Liver (tissue), 9 donors: ENCODE results near the gene HOXD12. TPM values are rescaled to one million over a fixed set of nuclear protein-coding genes. Genes with fewer than 3 reads are reported as not detected.

ENCODE experiments used
- DNase-seq: peaks from one replicate; pipeline ENCODE4 v3.0.0-alpha.2; 2017; ENCODE audit warnings: low spot score
- H3K27ac ChIP-seq, 2 donors: one replicate each; pipeline ENCODE4 v1.7.0; 2013; ENCODE audit warnings: inconsistent platforms in 2 of 2, low read length in 2 of 2, control low read depth in 1 of 2, low read depth in 1 of 2, mild to moderate bottlenecking in 1 of 2
- H3K27me3 ChIP-seq, 4 donors: one replicate each; pipeline versions ENCODE4 v1.6.1 to v1.7.0; 2013; ENCODE audit warnings: low read length in 3 of 4, inconsistent platforms in 1 of 4, mild to moderate bottlenecking in 1 of 4, moderate library complexity in 1 of 4; ENCODE audit not compliant: control insufficient read depth in 4 of 4, insufficient read depth in 4 of 4
- H3K36me3 ChIP-seq, 4 donors: one replicate each; pipeline versions ENCODE4 v1.6.1 to v1.7.0; 2013; ENCODE audit warnings: low read length in 3 of 4, mild to moderate bottlenecking in 3 of 4, low read depth in 1 of 4, moderate library complexity in 1 of 4; ENCODE audit not compliant: control insufficient read depth in 4 of 4, insufficient read depth in 3 of 4
- H3K4me1 ChIP-seq, 4 donors: one replicate each; pipeline versions ENCODE4 v1.6.1 to v1.7.0; 2013; ENCODE audit warnings: low read length in 3 of 4, mild to moderate bottlenecking in 3 of 4, moderate library complexity in 1 of 4; ENCODE audit not compliant: control insufficient read depth in 4 of 4, insufficient read depth in 4 of 4
- H3K4me3 ChIP-seq, 3 donors: one replicate each; pipeline versions ENCODE4 v1.6.1 to v1.7.0; 2013; ENCODE audit warnings: low read length in 3 of 3, control low read depth in 1 of 3, low read depth in 1 of 3, mild to moderate bottlenecking in 1 of 3
- H3K9ac ChIP-seq, 2 donors: one replicate each; pipeline ENCODE4 v1.7.0; 2013; ENCODE audit warnings: low read length in 2 of 2, mild to moderate bottlenecking in 2 of 2, moderate library complexity in 2 of 2, control low read depth in 1 of 2, low read depth in 1 of 2
- H3K9me3 ChIP-seq, 4 donors: one replicate each; pipeline versions ENCODE4 v1.6.1 to v1.7.0; 2013; ENCODE audit warnings: low read length in 3 of 4; ENCODE audit not compliant: control insufficient read depth in 4 of 4
- ATF3 ChIP-seq: IDR thresholded peaks from 2 replicates; pipeline ENCODE4 v1.6.1; 2016; ENCODE audit warnings: antibody characterized with exemption
- CTCF ChIP-seq: fragments of 150-350 bp; IDR thresholded peaks from 2 replicates; pipeline ENCODE4 v1.5.1; 2017; ENCODE audit warnings: improper control_type of control experiment, low read depth, low read length; ENCODE audit not compliant: missing input control
- FOXA1 ChIP-seq: IDR thresholded peaks from 2 replicates; pipeline ENCODE4 v1.6.1; 2016; ENCODE audit warnings: antibody characterized with exemption
- FOXA2 ChIP-seq: IDR thresholded peaks from 2 replicates; pipeline ENCODE4 v1.6.1; 2016; ENCODE audit warnings: antibody characterized with exemption
- GABPA ChIP-seq, 2 donors: IDR thresholded peaks in 1 of 2; conservative IDR thresholded peaks in 1 of 2; 2 replicates each; pipeline ENCODE4 v1.6.1; 2016; ENCODE audit warnings: antibody characterized with exemption in 2 of 2, mild to moderate bottlenecking in 1 of 2, moderate library complexity in 1 of 2
- HNF4A ChIP-seq, 2 donors: conservative IDR thresholded peaks; 2 replicates each; pipeline ENCODE4 v1.6.1; 2016; ENCODE audit warnings: antibody characterized with exemption in 2 of 2, mild to moderate bottlenecking in 2 of 2
- HNF4G ChIP-seq: IDR thresholded peaks from 2 replicates; pipeline ENCODE4 v1.6.1; 2016; ENCODE audit warnings: antibody characterized with exemption
- JUND ChIP-seq, 2 donors: IDR thresholded peaks; 2 replicates each; pipeline ENCODE4 v1.6.1; 2016; ENCODE audit warnings: antibody characterized with exemption in 2 of 2
- MAX ChIP-seq: IDR thresholded peaks from 2 replicates; pipeline ENCODE4 v1.6.1; 2016; ENCODE audit warnings: antibody characterized with exemption
- NR2F2 ChIP-seq: IDR thresholded peaks from 2 replicates; pipeline ENCODE4 v1.6.1; 2016; ENCODE audit warnings: antibody characterized with exemption
- RAD21 ChIP-seq, 2 donors: IDR thresholded peaks; 2 replicates each; pipeline ENCODE4 v1.6.1; 2016; ENCODE audit warnings: antibody characterized with exemption in 2 of 2, mild to moderate bottlenecking in 2 of 2
- REST ChIP-seq: IDR thresholded peaks from 2 replicates; pipeline ENCODE4 v1.6.1; 2016; ENCODE audit warnings: antibody characterized with exemption, mild to moderate bottlenecking
- SP1 ChIP-seq: IDR thresholded peaks from 2 replicates; pipeline ENCODE4 v1.6.1; 2018; ENCODE audit warnings: antibody characterized with exemption, mild to moderate bottlenecking
- TAF1 ChIP-seq: conservative IDR thresholded peaks from 2 replicates; pipeline ENCODE4 v1.6.1; 2016; ENCODE audit warnings: antibody characterized with exemption, mild to moderate bottlenecking
- YY1 ChIP-seq: IDR thresholded peaks from 2 replicates; pipeline ENCODE4 v1.6.1; 2016; ENCODE audit warnings: antibody characterized with exemption, mild to moderate bottlenecking
- ZBTB33 ChIP-seq: IDR thresholded peaks from 2 replicates; pipeline ENCODE4 v1.6.1; 2016; ENCODE audit warnings: antibody characterized with exemption
- WGBS: extraction: QIAGEN DNeasy Blood & Tissue Kit; methylation state at CpG from one replicate; pipeline ENCODE4 v1.1.7; 2013; 5-methylcytosine and 5-hydroxymethylcytosine counted together
- polyA plus RNA-seq, 2 donors: library from polyadenylated mRNA; stranded (reverse) in 1 of 2; unstranded in 1 of 2; fragments of 200-250 nt in 1 of 2; fragments of >200 nt in 1 of 2; fragmentation: Nextera tagmentation in 1 of 2; extraction: Ambion mirVana in 1 of 2; gene quantifications; one replicate each; pipeline versions ENCODE4 v1.2.1 to v1.2.3, GENCODE V29; 2013 to 2015
- total RNA-seq, 2 donors: library from RNA; depleted of rRNA; stranded (reverse); fragments of >200 nt; gene quantifications; one replicate each; pipeline ENCODE4 v1.2.3, GENCODE V29; 2014
- donor health status: healthy.
- donor health status: healthy.
- donor health status: healthy.
- donor health status: healthy.
- donor health status: healthy.

Gene HOXD12
- total and polyA plus RNA-seq, 4 donors, result not detected

GRCh38 chr2:176134035-176134434, 34.4 kb downstream of the HOXD12 start (continued):
- TF ChIP-seq ZBTB33 (no peak), MAX (no peak), NR2F2 (no peak), JUND (IDR thresholded peaks at IDR 0.05) (no peak)

- Histone ChIP-seq H3K27ac (no peak overlapping the region), H3K9me3 (peaks cover 0 to 11% (median 0%) of the 10 kb centered on the region in 4 donors), H3K36me3 (no peaks in the 10 kb centered on the region), H3K4me3 (no peak overlapping the region), H3K9ac (no peak overlapping the region), H3K4me1 (peaks cover 5 to 19% (median 10%) of the 10 kb centered on the region in 4 donors), H3K27me3 (peaks cover 12 to 64% (median 27%) of the 10 kb centered on the region in 4 donors)
- TF ChIP-seq MAX (no peak), RAD21 (IDR thresholded peaks at IDR 0.05) (peak in 1 of 2 donors; percentile 9)
- DNase-seq, result no peak
Observed at GRCh38 chr2:176135035-176135440, 35.4 kb downstream of the HOXD12 start.

GRCh38 chr2:176136374-176137251, 37.0 kb downstream of the HOXD12 start:
- Histone ChIP-seq H3K9ac (no peak overlapping the region), H3K36me3 (no peaks in the 10 kb centered on the region), H3K27ac (no peak overlapping the region), H3K4me1 (peaks cover 9 to 24% (median 15%) of the 10 kb centered on the region in 4 donors), H3K4me3 (peak overlapping the region in 1 of 3 donors; percentile 23), H3K9me3 (peaks cover 0 to 4% (median 0%) of the 10 kb centered on the region in 4 donors), H3K27me3 (peaks cover 11 to 55% (median 24%) of the 10 kb centered on the region in 4 donors)
- DNase-seq, result no peak
- no peak for TF ChIP-seq CTCF
- TF ChIP-seq ATF3, result no peak
- TF ChIP-seq NR2F2, result no peak
- no peak for TF ChIP-seq JUND (IDR thresholded peaks at IDR 0.05)
- TF ChIP-seq FOXA1, result no peak
- TF ChIP-seq FOXA2, result no peak
- TF ChIP-seq REST, result no peak
- no peak for TF ChIP-seq SP1
- no peak for TF ChIP-seq HNF4A (conservative IDR thresholded peaks at IDR 0.05)
- TF ChIP-seq GABPA (IDR thresholded peaks at IDR 0.05 in 1 of 2, conservative IDR thresholded peaks at IDR 0.05 in 1 of 2), result no peak
- TF ChIP-seq MAX, result no peak
- no peak for TF ChIP-seq HNF4G
- no peak for TF ChIP-seq ZBTB33
- TF ChIP-seq TAF1, result no peak
- no peak for TF ChIP-seq YY1
- 6% methylated on average over 71 of the region's 71 CpGs for WGBS
